Stimulated activated CD8-positive, alpha-beta memory T cell treated with anti-CD3 and anti-CD28 coated beads, Interleukin-4, amount 100 ng/mL, for 1 hour (primary cell): ENCODE data around the gene BMP5.

Source experiments
- DNase-seq, 2 donors: peaks; one replicate each; pipeline ENCODE4 v3.0.0-alpha.2; 2020; ENCODE audit warnings: low read depth in 2 of 2, low spot score in 1 of 2

BMP5 gene

DNA sequence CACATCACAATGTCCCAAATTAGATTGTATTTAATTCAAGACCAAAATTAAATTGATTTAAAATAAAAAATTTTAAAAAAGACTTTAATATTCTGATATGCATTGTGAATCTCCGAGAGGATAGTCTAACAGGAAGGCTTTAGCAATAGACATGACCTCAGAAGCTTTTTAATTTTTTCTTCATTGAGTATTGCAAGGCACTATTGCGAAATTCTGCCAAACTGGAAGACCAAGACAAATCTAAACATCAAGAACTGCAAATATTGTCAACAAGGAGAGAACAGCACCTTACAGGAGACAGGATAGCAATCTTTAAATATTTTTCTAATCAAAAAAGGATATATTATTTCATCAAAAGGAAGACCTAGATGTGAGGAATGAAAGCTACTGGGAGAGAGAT is 56.9 kb downstream of the BMP5 start:
- no peak for DNase-seq

GRCh38 chr6:55812509-55812908 is 62.9 kb downstream of the BMP5 start:
- DNase-seq, result no peak

DNA sequence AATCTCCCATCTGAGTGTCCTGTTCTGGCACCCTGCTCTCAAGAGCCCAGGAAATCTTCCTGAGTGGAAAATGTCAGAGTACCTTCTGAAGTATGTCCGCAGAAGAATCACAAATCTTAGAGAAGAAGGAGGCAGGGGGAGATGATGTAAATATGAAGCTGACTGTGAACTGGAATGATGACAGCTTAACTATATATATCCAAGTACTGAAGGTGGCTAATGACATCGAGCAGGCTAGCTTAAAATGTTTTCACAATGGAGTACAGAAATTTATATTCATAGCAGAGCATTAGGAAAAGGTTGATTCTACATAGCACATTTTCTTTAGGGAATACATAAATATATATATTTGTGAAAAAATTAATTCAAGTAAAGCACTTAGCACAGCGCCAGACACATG is 64.3 kb downstream of the BMP5 start:
- no peak for DNase-seq

DNA sequence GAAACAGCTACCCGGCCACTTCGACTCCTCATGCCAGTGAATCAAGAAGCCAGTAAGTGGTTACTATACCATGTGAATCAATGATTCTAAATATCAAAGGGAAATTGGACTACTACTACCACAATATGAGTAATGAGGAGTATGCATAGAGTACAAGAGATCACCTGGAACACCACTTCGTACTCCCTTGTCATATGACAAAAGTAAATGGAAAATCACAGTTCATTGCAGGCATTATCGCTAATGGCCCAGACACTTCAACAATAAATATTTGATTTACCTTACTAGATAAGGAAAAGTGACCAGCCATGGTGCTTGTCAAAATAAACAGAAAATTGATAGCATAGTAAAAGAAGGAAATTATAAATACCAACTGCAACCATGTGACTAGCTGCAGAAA is 73.1 kb downstream of the BMP5 start:
- DNase-seq, result no peak

GRCh38 chr6:55798571-55798970 is 76.8 kb downstream of the BMP5 start:
- no peak for DNase-seq

- no peak for DNase-seq
Measured at GRCh38 chr6:55794136-55794812, 81.1 kb downstream of the BMP5 start.

DNA sequence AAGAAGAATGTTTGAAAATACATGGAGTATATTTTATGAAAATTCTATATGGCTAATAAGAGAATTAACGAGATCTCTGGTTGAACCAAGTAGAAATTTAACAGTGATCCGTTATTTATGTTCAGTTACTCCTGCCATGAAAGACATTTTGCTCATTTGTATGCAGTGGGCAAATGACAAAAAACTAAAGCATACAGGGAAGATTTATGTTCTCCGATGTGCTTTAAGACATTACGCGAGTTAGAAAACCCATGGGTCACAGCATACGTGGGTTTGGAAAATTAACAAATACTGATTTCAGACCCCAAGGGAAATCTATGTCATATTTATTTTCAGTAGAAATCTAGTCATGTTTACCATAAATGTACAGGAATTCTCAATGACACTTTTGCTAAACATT is 90.1 kb downstream of the BMP5 start:
- no peak for DNase-seq

DNA sequence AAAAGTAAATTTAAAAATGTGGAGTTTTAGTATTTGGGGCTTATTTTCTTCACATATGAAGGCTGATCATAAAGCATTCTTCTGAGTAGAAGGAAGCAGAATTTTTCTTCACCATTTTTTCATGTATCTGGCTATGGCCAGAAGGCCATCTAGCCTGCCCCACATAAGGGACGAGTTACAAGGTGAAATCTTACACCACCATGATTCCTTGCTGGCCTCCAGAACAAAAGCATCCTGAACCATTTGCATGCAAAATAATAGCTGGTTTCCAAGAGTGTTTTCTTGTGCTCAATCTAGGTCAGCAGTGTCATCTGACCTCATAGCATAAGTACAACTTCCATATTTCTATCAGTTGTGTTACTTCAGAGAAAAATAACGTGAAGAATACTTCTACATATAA is 93.1 kb downstream of the BMP5 start:
- no peak for DNase-seq

DNA sequence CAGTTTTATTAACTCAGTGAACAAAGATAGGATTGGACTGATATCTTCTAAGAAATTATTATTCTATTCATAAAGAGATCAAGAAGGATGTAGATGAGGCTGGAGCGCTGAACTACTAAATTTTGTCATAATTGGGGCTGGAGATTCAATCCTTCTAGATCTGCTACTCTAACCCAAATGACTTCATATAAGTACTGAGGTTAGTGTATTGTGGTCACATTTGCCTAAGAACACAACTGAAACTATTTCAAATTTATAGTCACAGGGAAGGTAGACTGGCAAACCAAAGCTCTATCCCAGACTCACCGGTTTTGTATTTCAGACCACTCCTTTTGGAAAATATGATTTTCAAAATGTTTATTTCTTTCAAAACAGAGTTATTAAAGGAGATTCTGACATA is 96.7 kb downstream of the BMP5 start:
- no peak for DNase-seq

- DNase-seq, result no peak
Measured at GRCh38 chr6:55777469-55777868, 97.9 kb downstream of the BMP5 start.

GRCh38 chr6:55776113-55776512 is 99.3 kb downstream of the BMP5 start:
- no peak for DNase-seq

GRCh38 chr6:55775029-55775318 is 100.4 kb downstream of the BMP5 start:
- no peak for DNase-seq

DNA sequence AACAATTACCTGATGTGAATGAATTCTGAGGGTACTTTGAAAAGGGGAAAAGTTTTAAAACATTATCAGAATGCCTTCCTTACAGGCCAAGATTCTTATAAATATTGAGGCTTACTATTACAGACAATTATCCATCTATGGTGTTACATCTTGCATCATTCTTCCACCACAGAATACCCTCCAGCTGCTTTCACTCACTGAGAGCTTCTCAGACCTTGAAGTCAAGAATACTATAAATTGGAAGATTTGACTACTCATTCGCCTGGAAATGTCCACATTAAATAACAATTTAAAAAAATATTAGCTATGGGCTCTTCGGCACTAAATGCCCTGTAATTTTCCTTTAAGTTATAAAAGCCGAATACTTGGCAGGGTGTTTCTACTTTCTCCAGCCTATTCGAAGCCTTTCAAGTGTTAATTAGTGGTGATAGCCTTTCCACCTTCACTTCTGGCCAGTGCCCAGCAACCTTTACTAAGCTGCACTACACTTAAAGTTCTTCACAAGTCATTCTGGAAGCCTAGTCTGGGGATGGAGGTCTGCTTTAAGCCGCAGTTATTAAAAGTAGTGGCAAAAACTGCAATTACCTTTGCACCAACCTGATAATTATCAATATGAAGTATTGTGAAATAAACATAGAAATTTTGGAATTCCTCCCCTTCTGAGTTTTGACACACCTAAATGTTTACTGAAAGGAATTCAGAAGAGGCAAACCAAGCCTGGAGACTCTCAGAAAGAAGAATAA is 100.9 kb downstream of the BMP5 start:
- no peak for DNase-seq

DNA sequence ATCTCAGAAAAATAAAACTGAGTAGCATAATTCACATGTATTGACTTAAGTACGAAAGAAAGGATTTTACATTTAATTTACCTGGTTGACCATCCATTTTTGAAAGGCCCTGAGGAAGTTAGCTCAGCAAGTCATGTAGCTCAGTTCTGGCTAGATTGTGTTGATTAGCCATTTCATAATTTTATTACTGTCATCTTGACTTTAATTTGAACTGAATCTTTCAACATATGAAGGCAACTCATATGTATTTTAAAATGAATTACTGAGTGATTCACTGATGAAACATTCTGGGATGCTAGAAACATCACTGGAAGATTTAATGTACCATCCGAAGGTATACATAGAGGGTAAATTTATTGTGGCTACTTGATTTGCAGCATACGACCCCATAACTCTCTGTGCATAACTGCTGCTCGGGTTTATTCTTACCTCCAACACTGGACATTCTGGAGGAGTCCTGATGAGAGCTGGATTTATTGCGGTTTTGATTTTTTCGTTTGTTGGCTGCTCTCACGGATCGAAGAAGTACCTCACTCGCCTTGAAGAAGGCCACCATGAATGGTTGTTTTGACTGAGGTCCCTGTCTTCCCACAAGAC is 101.7 kb downstream of the BMP5 start:
- no peak for DNase-seq

DNA sequence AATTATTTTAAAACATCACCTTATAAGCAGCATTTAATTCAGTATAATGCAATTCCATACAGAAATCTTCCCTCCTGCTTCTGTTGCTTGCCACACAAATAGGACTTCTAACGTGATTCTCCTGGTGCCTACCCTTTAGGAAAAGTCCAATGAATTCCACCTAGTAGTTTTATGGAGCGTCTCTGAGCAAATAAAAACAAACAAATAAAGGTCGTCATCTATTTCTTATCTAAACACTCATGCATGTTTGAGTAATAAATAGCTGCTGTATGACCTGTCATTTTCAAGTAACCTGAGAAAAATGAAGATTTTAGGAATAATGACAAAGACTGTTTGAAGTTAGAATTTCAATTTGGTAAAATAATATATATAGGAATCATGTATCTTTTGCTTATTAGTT is 102.7 kb downstream of the BMP5 start:
- no peak for DNase-seq

- DNase-seq, result no peak
Measured at GRCh38 chr6:55759536-55759935, 115.9 kb downstream of the BMP5 start.

DNA sequence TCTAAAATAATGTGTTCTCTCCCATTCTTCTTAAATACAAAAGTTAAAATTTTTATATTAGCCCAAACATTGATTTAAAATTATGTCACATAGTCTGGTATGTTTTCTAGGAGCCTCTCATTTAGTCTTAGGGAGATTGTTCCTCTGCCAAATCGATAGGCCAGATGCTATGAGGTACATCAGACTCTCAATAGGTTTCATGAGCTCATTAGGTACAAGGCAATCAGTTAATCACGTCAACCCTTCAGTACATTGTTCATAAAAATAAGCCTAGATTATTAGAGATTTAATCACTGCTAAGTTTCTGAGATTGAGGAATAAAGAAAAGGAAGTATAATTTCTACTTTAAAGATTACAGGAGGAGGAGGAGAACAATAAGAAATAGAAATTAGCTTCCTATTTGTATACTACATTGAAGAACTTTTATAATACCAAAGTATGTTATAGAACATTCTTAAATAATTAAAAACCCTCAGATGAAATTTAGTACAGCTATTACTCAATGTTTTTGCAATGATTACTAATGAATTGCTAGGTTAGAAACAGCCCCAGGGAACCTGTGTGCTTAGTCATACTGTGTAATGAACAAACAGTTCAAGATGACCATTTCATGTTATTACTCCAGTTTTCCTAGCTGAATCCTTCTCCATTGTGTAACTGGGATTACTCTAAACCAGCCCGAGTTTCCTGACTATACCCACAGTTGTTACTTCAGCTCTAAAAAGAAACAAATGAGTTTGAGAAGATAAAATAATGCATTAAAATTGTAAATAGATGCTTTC is 117.0 kb downstream of the BMP5 start:
- no peak for DNase-seq

DNA sequence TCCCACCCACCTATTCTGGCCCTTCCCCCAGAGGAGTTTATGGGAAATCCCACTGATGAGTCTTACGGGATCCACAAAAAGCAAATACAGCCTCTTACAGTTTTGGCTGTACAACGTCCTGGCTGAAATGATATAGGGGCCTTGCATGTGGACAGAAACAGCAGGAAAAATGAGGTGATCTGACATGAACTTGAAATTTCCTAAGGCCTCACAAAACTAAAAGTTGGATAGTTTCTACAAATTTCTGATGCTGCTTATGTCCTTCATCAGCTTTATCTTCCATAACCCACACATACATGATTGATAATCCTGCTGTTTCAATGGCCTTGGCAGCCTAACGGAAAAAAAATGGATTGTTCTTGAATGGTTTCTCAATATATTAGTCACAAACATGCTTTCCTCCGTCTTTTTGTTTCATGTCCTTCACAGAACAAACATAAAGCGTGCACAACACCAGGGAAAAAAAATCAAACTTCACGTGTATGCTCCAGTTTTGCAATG is 118.8 kb downstream of the BMP5 start:
- no peak for DNase-seq

DNA sequence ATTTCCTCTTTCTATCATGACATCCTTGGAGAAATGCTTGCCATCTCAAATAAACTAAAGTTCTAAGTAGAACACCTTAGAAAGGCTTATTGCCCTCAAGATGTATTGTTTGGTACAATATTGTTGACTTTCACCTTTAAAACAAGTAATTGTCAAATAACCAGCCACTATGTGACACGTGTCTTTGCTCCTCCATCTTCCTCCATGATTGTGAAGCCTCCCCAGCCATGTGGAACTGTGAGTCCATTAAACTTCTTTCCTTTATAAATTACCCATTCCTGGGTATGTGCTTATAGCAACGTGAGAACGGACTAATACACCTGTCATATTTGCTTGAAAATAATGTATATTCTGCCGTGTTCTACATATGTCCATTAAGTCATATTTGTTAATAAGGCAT is 126.5 kb downstream of the BMP5 start:
- DNase-seq, result no peak

GRCh38 chr6:55746473-55746872 is 128.9 kb downstream of the BMP5 start:
- DNase-seq, result no peak

DNA sequence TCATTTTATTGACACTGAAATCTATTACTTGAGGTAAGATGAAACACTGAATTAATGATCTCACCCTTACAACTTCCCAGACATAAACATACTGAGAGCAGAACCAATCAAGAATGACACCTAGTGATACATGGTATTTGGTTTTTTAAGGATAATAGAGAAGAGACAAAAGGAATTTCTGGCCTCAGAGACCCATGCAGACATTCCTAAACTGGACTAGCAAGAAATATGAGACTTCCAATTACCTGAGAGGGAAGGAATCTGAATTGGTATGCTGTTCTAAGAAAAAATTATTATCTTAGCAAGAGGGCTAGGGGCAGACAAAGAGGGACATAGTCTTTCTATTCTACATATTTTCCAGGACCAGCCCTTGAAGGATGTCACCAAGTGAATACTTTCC is 141.1 kb downstream of the BMP5 start:
- no peak for DNase-seq

GRCh38 chr6:55729665-55730064 is 145.7 kb downstream of the BMP5 start:
- no peak for DNase-seq
